Measurements from ENCODE around the gene POU6F2. TPM values are rescaled to one million over a fixed set of nuclear protein-coding genes. Genes with fewer than 3 reads are reported as not detected.

The POU6F2 gene
- total RNA-seq, 4 donors from 2014 or later: not detected

GRCh38 chr7:39294022-39294421 is 316.3 kb downstream of the POU6F2 start:
- peaks cover 0 to 8% (median 0%) of the 10 kb centered on the region in 4 donors for H3K27me3 ChIP-seq
- 96% methylated on average over 4 of the region's 4 CpGs for WGBS
- no peak overlapping the region for H3K27ac ChIP-seq (replicated peaks in 1 of 4)
- H3K36me3 ChIP-seq: no peaks in the 10 kb centered on the region
- H3K9me3 ChIP-seq: no peaks in the 10 kb centered on the region
- H3K4me1 ChIP-seq: no peaks in the 10 kb centered on the region
- no peak for TF ChIP-seq POLR2A (IDR thresholded peaks at IDR 0.05; ENCODE audit: low read depth)
- no peak for TF ChIP-seq POLR2AphosphoS5 (IDR thresholded peaks at IDR 0.05)
- TF ChIP-seq CTCF (IDR thresholded peaks at IDR 0.05): no peak
- TF ChIP-seq EP300 (IDR thresholded peaks at IDR 0.05): no peak
- DNase-seq (ENCODE audit: extremely low spot score): peak; percentile 39
- intact Hi-C loops (cut with DNase I): no loop called here
- H3K4me3 ChIP-seq: no peak overlapping the region

- H3K36me3 ChIP-seq: no peaks in the 10 kb centered on the region
- intact Hi-C loops (cut with DNase I): no loop called here
- no peaks in the 10 kb centered on the region for H3K9me3 ChIP-seq
- no peak overlapping the region for H3K4me3 ChIP-seq
- H3K27ac ChIP-seq (replicated peaks in 1 of 4): no peak overlapping the region
- no peak for TF ChIP-seq EP300 (IDR thresholded peaks at IDR 0.05)
- TF ChIP-seq POLR2A (IDR thresholded peaks at IDR 0.05; ENCODE audit: low read depth): no peak
- TF ChIP-seq CTCF (IDR thresholded peaks at IDR 0.05): no peak
- TF ChIP-seq POLR2AphosphoS5 (IDR thresholded peaks at IDR 0.05): no peak
- no peak for DNase-seq (ENCODE audit: extremely low spot score)
- H3K4me1 ChIP-seq: peaks cover 0 to 4% (median 0%) of the 10 kb centered on the region in 4 donors
- H3K27me3 ChIP-seq: peaks cover 0 to 8% (median 0%) of the 10 kb centered on the region in 4 donors
Observed at GRCh38 chr7:39295796-39296195, 318.1 kb downstream of the POU6F2 start.

GRCh38 chr7:39299695-39300094 is 322.0 kb downstream of the POU6F2 start:
- intact Hi-C loops (cut with DNase I): no loop called here
- H3K9me3 ChIP-seq: no peaks in the 10 kb centered on the region
- no peak for TF ChIP-seq CTCF (IDR thresholded peaks at IDR 0.05)
- no peak for TF ChIP-seq EP300 (IDR thresholded peaks at IDR 0.05)
- TF ChIP-seq POLR2AphosphoS5 (IDR thresholded peaks at IDR 0.05): no peak
- TF ChIP-seq POLR2A (IDR thresholded peaks at IDR 0.05; ENCODE audit: low read depth): no peak
- no peak overlapping the region for H3K27ac ChIP-seq (replicated peaks in 1 of 4)
- H3K27me3 ChIP-seq: peaks cover 0 to 10% (median 0%) of the 10 kb centered on the region in 4 donors
- H3K4me3 ChIP-seq: no peak overlapping the region
- 50% methylated on average over 6 of the region's 6 CpGs for WGBS
- peak; percentile 84 for DNase-seq (ENCODE audit: extremely low spot score)
- peaks cover 0 to 4% (median 0%) of the 10 kb centered on the region in 4 donors for H3K4me1 ChIP-seq
- no peaks in the 10 kb centered on the region for H3K36me3 ChIP-seq

- WGBS: 51% methylated on average over 8 of the region's 8 CpGs
- no peaks in the 10 kb centered on the region for H3K36me3 ChIP-seq
- TF ChIP-seq CTCF (IDR thresholded peaks at IDR 0.05): no peak
- TF ChIP-seq POLR2AphosphoS5 (IDR thresholded peaks at IDR 0.05): no peak
- no peak for TF ChIP-seq EP300 (IDR thresholded peaks at IDR 0.05)
- TF ChIP-seq POLR2A (IDR thresholded peaks at IDR 0.05; ENCODE audit: low read depth): no peak
- peaks cover 0 to 10% (median 0%) of the 10 kb centered on the region in 4 donors for H3K27me3 ChIP-seq
- no peak overlapping the region for H3K27ac ChIP-seq (replicated peaks in 1 of 4)
- H3K4me3 ChIP-seq: no peak overlapping the region
- intact Hi-C loops (cut with DNase I): no loop called here
- no peaks in the 10 kb centered on the region for H3K9me3 ChIP-seq
- peaks cover 0 to 4% (median 0%) of the 10 kb centered on the region in 4 donors for H3K4me1 ChIP-seq
- peak; percentile 68 for DNase-seq (ENCODE audit: extremely low spot score)
Observed at GRCh38 chr7:39300276-39300675, 322.6 kb downstream of the POU6F2 start.

- intact Hi-C loops (cut with DNase I): no loop called here
- no peaks in the 10 kb centered on the region for H3K36me3 ChIP-seq
- no peaks in the 10 kb centered on the region for H3K9me3 ChIP-seq
- no peak for DNase-seq (ENCODE audit: extremely low spot score)
- no peak overlapping the region for H3K4me3 ChIP-seq
- peaks cover 0 to 10% (median 0%) of the 10 kb centered on the region in 4 donors for H3K27me3 ChIP-seq
- no peak overlapping the region for H3K27ac ChIP-seq (replicated peaks in 1 of 4)
- TF ChIP-seq EP300 (IDR thresholded peaks at IDR 0.05) (no peak), POLR2AphosphoS5 (IDR thresholded peaks at IDR 0.05) (no peak), POLR2A (IDR thresholded peaks at IDR 0.05; ENCODE audit: low read depth) (no peak), CTCF (IDR thresholded peaks at IDR 0.05) (no peak)
- peaks cover 0 to 4% (median 0%) of the 10 kb centered on the region in 4 donors for H3K4me1 ChIP-seq
Observed at GRCh38 chr7:39301543-39301942, 323.8 kb downstream of the POU6F2 start.
